GM18505 (cell line): ENCODE data around the gene USP10.
"Not testable (repeated sequence)": the region's sequence is repeated elsewhere in the genome, so short reads cannot be mapped to it uniquely, and the experiment has no call there.

ENCODE experiments used
- ATAC-seq: cut with Tn5 transposase; IDR thresholded peaks from one replicate; pipeline ENCODE4 v1.9.1; 2021; ENCODE audit not compliant: unreplicated experiment
- POLR2A ChIP-seq: IDR thresholded peaks from 4 replicates; pipeline ENCODE4 v1.6.1; 2011; ENCODE audit warnings: borderline replicate concordance; ENCODE audit not compliant: insufficient read depth, insufficient read length; ENCODE audit errors: extremely low read depth

The USP10 gene

GRCh38 chr16:84717484-84717883 lies 17.7 kb downstream of the USP10 start:
- no peak for ATAC-seq
- no peak for TF ChIP-seq POLR2A

- ATAC-seq: no peak
- no peak for TF ChIP-seq POLR2A
These were observed 20.4 kb downstream of the USP10 start for GRCh38 chr16:84720177-84720579.

GRCh38 chr16:84722068-84722467 lies 22.3 kb downstream of the USP10 start:
- ATAC-seq: no peak
- TF ChIP-seq POLR2A: no peak

GRCh38 chr16:84723906-84724305 lies 24.1 kb downstream of the USP10 start:
- no peak for TF ChIP-seq POLR2A
- no peak for ATAC-seq

GRCh38 chr16:84724606-84725309 lies 25.0 kb downstream of the USP10 start:
- no peak for ATAC-seq
- TF ChIP-seq POLR2A: no peak

- TF ChIP-seq POLR2A: no peak
- ATAC-seq: no peak
These were observed 25.8 kb downstream of the USP10 start for GRCh38 chr16:84725481-84726078.

GRCh38 chr16:84726079-84726668 lies 26.4 kb downstream of the USP10 start:
- no peak for TF ChIP-seq POLR2A
- ATAC-seq: peak; percentile 35

- TF ChIP-seq POLR2A: peak; percentile 29
- ATAC-seq: peak; percentile 32
These were observed 27.1 kb downstream of the USP10 start for GRCh38 chr16:84726669-84727467.

GRCh38 chr16:84728853-84729424 lies 29.1 kb downstream of the USP10 start:
- ATAC-seq: no peak
- no peak for TF ChIP-seq POLR2A

- TF ChIP-seq POLR2A: no peak
- no peak for ATAC-seq
These were observed 30.0 kb downstream of the USP10 start for GRCh38 chr16:84729716-84730320.

GRCh38 chr16:84730406-84731106 lies 30.8 kb downstream of the USP10 start:
- no peak for TF ChIP-seq POLR2A
- peak; percentile 46 for ATAC-seq

GRCh38 chr16:84732332-84732673 lies 32.5 kb downstream of the USP10 start:
- not testable (repeated sequence) for ATAC-seq
